ENCODE results near the gene PTPRA. TPM values are rescaled to one million over a fixed set of nuclear protein-coding genes. Genes with fewer than 3 reads are reported as not detected.

Gene PTPRA
- total and polyA plus RNA-seq, 2 of the 13 experiments (the other 11 are each of a cell fraction or from before 2014, with no cell fraction given): 47.2 to 127 TPM

GRCh38 chr20:3067139-3068014 lies 194.1 kb downstream of the PTPRA start (continued):
- TF ChIP-seq ZNF232 (CRISPR knock-in tag; IDR thresholded peaks at IDR 0.05; ENCODE audit: borderline replicate concordance) (no peak), MAFG (CRISPR knock-in tag; IDR thresholded peaks at IDR 0.05) (no peak), USF2 (IDR thresholded peaks at IDR 0.05; ENCODE audit: low read depth, low read length) (no peak), USF2 (CRISPR knock-in tag; IDR thresholded peaks at IDR 0.05; ENCODE audit: borderline replicate concordance) (peak; percentile 19; the same call in 1 of the 2 replicates), ZMYM4 (CRISPR knock-in tag; IDR thresholded peaks at IDR 0.05) (no peak)

GRCh38 chr20:3068075-3068474 lies 194.8 kb downstream of the PTPRA start:
- Histone ChIP-seq H3K4me3 (replicated peaks in 1 of 3; ENCODE audit: insufficient read depth in 1 of 3, low read depth in 2 of 3, low read length in 3 of 3) (0 out of 6 replicates have a peak overlapping the region, but pooled peaks of 1 of the 3 experiments have one; percentile 12), H4K20me1 (ENCODE audit: insufficient read depth, low read length) (no peaks in the 10 kb centered on the region), H3K4me2 (ENCODE audit: low read depth, low read length) (peak overlapping the region; percentile 60), H3K9me3 (ENCODE audit: low read length) (no peaks in the 10 kb centered on the region), H3K4me1 (ENCODE audit: insufficient read depth, low read length) (peaks cover 74% of the 10 kb centered on the region), H3K36me3 (replicated peaks in 1 of 2; ENCODE audit: control insufficient read depth in 1 of 2, insufficient read depth in 2 of 2, low read length in 2 of 2) (no peaks in the 10 kb centered on the region), H3K27ac (ENCODE audit: extremely low read length, insufficient read depth, low read length) (no peak overlapping the region), H3K9ac (ENCODE audit: insufficient read depth, low read depth, low read length) (no peak overlapping the region), H2AFZ (ENCODE audit: low read length) (no peak overlapping the region), H3K79me2 (ENCODE audit: insufficient read depth, low read length) (no peaks in the 10 kb centered on the region), H3K27me3 (ENCODE audit: control insufficient read depth in 1 of 2, insufficient read depth in 2 of 2, low read length in 2 of 2) (peaks cover 4 to 23% of the 10 kb centered on the region in 2 experiments; a peak in 4 of 5 replicates)
- ChIA-PET POLR2A (no interaction called here), CTCF (ENCODE audit: low intra/inter-chr PET ratio, low total read pairs) (no interaction called here)
- intact Hi-C loops (cut with micrococcal nuclease; ENCODE audit: unreplicated experiment) (no loop called here), in situ Hi-C loops (cut with HindIII; ENCODE audit: extremely low pct_ligation_motif_present, low pct_unique_long_range_greater_than_20kb) (no loop called here)
- FAIRE-seq (no peak), ATAC-seq (no peak), DNase-seq (ENCODE audit: low spot score) (no peak)
- no TSS peak for BruUV-seq (replicated peaks)
- TF ChIP-seq ZMYM4 (CRISPR knock-in tag; IDR thresholded peaks at IDR 0.05) (0 out of 2 replicates have a peak, but pooled peaks have one; percentile 11), ATF2 (CRISPR knock-in tag; IDR thresholded peaks at IDR 0.05) (0 out of 2 replicates have a peak, but pooled peaks have one; percentile 6), ETV5 (CRISPR knock-in tag; IDR thresholded peaks at IDR 0.05; ENCODE audit: borderline replicate concordance) (no peak)
- WGBS (ENCODE audit: low lambda C conversion rate): 8% methylated on average over 8 of the region's 8 CpGs
